ENCODE measurements around the gene TFDP2. TPM values are rescaled to one million over a fixed set of nuclear protein-coding genes. Genes with fewer than 3 reads are reported as not detected.

TFDP2 gene
- total and polyA plus RNA-seq, 2 experiments from 2014 or later = 150 to 410 TPM

DNA sequence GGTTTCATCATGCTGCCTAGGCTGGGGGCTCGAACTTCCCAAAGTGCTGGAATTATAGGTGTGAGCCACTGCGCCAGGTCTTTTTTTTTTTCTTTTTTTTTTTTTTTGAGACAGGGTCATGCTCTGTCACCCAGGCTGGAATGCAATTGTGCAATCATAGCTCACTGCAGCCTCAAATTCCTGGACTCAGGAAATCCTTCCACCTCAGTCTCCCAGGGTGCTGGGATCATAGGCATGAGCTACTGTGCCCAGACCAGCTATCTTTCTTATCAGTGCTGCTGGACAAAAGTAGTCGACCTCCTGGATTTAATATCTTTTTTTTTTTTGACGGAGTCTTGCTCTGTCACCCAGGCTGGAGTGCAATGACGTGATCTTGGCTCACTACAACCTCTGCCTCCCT, 60.8 kb downstream of the TFDP2 start (continued):
- TF ChIP-seq, protein P1, sequence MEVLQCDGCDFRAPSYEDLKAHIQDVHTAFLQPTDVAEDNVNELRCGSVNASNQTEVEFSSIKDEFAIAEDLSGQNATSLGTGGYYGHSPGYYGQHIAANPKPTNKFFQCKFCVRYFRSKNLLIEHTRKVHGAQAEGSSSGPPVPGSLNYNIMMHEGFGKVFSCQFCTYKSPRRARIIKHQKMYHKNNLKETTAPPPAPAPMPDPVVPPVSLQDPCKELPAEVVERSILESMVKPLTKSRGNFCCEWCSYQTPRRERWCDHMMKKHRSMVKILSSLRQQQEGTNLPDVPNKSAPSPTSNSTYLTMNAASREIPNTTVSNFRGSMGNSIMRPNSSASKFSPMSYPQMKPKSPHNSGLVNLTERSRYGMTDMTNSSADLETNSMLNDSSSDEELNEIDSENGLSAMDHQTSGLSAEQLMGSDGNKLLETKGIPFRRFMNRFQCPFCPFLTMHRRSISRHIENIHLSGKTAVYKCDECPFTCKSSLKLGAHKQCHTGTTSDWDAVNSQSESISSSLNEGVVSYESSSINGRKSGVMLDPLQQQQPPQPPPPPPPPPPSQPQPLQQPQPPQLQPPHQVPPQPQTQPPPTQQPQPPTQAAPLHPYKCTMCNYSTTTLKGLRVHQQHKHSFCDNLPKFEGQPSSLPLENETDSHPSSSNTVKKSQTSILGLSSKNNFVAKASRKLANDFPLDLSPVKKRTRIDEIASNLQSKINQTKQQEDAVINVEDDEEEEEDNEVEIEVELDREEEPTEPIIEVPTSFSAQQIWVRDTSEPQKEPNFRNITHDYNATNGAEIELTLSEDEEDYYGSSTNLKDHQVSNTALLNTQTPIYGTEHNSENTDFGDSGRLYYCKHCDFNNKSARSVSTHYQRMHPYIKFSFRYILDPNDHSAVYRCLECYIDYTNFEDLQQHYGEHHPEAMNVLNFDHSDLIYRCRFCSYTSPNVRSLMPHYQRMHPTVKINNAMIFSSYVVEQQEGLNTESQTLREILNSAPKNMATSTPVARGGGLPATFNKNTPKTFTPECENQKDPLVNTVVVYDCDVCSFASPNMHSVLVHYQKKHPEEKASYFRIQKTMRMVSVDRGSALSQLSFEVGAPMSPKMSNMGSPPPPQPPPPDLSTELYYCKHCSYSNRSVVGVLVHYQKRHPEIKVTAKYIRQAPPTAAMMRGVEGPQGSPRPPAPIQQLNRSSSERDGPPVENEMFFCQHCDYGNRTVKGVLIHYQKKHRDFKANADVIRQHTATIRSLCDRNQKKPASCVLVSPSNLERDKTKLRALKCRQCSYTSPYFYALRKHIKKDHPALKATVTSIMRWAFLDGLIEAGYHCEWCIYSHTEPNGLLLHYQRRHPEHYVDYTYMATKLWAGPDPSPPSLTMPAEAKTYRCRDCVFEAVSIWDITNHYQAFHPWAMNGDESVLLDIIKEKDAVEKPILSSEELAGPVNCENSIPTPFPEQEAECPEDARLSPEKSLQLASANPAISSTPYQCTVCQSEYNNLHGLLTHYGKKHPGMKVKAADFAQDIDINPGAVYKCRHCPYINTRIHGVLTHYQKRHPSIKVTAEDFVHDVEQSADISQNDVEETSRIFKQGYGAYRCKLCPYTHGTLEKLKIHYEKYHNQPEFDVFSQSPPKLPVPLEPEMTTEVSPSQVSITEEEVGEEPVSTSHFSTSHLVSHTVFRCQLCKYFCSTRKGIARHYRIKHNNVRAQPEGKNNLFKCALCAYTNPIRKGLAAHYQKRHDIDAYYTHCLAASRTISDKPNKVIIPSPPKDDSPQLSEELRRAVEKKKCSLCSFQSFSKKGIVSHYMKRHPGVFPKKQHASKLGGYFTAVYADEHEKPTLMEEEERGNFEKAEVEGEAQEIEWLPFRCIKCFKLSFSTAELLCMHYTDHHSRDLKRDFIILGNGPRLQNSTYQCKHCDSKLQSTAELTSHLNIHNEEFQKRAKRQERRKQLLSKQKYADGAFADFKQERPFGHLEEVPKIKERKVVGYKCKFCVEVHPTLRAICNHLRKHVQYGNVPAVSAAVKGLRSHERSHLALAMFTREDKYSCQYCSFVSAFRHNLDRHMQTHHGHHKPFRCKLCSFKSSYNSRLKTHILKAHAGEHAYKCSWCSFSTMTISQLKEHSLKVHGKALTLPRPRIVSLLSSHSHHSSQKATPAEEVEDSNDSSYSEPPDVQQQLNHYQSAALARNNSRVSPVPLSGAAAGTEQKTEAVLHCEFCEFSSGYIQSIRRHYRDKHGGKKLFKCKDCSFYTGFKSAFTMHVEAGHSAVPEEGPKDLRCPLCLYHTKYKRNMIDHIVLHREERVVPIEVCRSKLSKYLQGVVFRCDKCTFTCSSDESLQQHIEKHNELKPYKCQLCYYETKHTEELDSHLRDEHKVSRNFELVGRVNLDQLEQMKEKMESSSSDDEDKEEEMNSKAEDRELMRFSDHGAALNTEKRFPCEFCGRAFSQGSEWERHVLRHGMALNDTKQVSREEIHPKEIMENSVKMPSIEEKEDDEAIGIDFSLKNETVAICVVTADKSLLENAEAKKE (CRISPR knock-in tag; IDR thresholded peaks at IDR 0.05) = no peak

DNA sequence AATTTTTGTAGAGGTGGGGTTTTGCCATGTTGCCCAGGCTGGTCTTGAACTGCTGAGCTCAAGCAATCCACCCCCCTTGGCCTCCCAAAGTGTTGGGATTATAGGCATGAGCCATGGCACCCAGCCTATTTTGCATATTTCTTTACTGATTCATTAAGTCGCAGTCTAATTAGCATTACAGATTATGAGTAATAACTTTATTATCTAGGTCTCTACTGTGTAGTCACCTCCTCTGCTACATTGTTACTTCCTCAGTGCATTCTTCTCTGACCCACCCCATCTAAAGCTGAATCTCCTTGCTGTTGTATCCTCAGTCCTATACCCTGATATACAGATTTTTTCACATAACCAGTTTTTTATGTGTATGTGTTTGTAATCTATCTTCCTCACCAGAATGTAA, 61.7 kb downstream of the TFDP2 start:
- H3K27ac Mint-ChIP-seq = no peak overlapping the region
- TF ChIP-seq, protein P1 (CRISPR knock-in tag; IDR thresholded peaks at IDR 0.05) = no peak
- TF ChIP-seq, protein P2, sequence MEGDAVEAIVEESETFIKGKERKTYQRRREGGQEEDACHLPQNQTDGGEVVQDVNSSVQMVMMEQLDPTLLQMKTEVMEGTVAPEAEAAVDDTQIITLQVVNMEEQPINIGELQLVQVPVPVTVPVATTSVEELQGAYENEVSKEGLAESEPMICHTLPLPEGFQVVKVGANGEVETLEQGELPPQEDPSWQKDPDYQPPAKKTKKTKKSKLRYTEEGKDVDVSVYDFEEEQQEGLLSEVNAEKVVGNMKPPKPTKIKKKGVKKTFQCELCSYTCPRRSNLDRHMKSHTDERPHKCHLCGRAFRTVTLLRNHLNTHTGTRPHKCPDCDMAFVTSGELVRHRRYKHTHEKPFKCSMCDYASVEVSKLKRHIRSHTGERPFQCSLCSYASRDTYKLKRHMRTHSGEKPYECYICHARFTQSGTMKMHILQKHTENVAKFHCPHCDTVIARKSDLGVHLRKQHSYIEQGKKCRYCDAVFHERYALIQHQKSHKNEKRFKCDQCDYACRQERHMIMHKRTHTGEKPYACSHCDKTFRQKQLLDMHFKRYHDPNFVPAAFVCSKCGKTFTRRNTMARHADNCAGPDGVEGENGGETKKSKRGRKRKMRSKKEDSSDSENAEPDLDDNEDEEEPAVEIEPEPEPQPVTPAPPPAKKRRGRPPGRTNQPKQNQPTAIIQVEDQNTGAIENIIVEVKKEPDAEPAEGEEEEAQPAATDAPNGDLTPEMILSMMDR (conservative IDR thresholded peaks at IDR 0.05; ENCODE audit: low read depth in 2 of 2) = no peak
- no peak for TF ChIP-seq NANOG (IDR thresholded peaks at IDR 0.05; ENCODE audit: borderline replicate concordance)
- TF ChIP-seq, protein P3, sequence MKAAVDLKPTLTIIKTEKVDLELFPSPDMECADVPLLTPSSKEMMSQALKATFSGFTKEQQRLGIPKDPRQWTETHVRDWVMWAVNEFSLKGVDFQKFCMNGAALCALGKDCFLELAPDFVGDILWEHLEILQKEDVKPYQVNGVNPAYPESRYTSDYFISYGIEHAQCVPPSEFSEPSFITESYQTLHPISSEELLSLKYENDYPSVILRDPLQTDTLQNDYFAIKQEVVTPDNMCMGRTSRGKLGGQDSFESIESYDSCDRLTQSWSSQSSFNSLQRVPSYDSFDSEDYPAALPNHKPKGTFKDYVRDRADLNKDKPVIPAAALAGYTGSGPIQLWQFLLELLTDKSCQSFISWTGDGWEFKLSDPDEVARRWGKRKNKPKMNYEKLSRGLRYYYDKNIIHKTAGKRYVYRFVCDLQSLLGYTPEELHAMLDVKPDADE (IDR thresholded peaks at IDR 0.05) = no peak
- no peak for TF ChIP-seq STAT1 (IDR thresholded peaks at IDR 0.05; ENCODE audit: unreplicated experiment)
- no peak for TF ChIP-seq EZH2 (IDR thresholded peaks at IDR 0.05; ENCODE audit: low read depth, unreplicated experiment)
- no peak for TF ChIP-seq EZH2phosphoT487 (IDR thresholded peaks at IDR 0.05; ENCODE audit: unreplicated experiment)

More for the DNA sequence above, 61.7 kb downstream of the TFDP2 start:
- H2AFZ ChIP-seq = no peak overlapping the region
- Mint-ChIP-seq H3K36me3 (ENCODE audit: low read depth) (no peaks in the 10 kb centered on the region), H3K9me3 (no peaks in the 10 kb centered on the region), H3K27me3 (ENCODE audit: insufficient read depth, low read depth, poor library complexity) (no peaks in the 10 kb centered on the region), H3K4me3 (no peak overlapping the region), H3K4me1 (peaks cover 3% of the 10 kb centered on the region; the same call in 1 of the 3 replicates)
- H3K27me3 ChIP-seq (ENCODE audit: insufficient read depth) = no peaks in the 10 kb centered on the region
- no peak overlapping the region for H3K4me3 ChIP-seq
- H3K4me1 ChIP-seq (ENCODE audit: insufficient read depth) = no peaks in the 10 kb centered on the region
- no peaks in the 10 kb centered on the region for H3K9me2 ChIP-seq (ENCODE audit: insufficient read depth)
- no peak overlapping the region for H3K4me2 ChIP-seq
- no peak overlapping the region for H3K27ac ChIP-seq (ENCODE audit: low read depth)
- no peaks in the 10 kb centered on the region for H3F3A ChIP-seq (replicated peaks; ENCODE audit: low read depth)
- H3K36me3 ChIP-seq (ENCODE audit: insufficient read depth) = no peaks in the 10 kb centered on the region
- no peak for DNase-seq (ENCODE audit: low spot score)
- no peak for ATAC-seq
- no peaks in the 10 kb centered on the region for H3K79me2 ChIP-seq (replicated peaks; ENCODE audit: insufficient read depth)
- H4K20me1 ChIP-seq (replicated peaks; ENCODE audit: insufficient read depth) = no peaks in the 10 kb centered on the region

All from GM23338 (cell line).